ENCODE data around the gene GPR171. TPM values are rescaled to one million over a fixed set of nuclear protein-coding genes. Genes with fewer than 3 reads are reported as not detected.

The GPR171 gene
- total and polyA plus RNA-seq, 2 of the 13 experiments (the other 11 are each of a cell fraction or from before 2014, with no cell fraction given): not detected

DNA sequence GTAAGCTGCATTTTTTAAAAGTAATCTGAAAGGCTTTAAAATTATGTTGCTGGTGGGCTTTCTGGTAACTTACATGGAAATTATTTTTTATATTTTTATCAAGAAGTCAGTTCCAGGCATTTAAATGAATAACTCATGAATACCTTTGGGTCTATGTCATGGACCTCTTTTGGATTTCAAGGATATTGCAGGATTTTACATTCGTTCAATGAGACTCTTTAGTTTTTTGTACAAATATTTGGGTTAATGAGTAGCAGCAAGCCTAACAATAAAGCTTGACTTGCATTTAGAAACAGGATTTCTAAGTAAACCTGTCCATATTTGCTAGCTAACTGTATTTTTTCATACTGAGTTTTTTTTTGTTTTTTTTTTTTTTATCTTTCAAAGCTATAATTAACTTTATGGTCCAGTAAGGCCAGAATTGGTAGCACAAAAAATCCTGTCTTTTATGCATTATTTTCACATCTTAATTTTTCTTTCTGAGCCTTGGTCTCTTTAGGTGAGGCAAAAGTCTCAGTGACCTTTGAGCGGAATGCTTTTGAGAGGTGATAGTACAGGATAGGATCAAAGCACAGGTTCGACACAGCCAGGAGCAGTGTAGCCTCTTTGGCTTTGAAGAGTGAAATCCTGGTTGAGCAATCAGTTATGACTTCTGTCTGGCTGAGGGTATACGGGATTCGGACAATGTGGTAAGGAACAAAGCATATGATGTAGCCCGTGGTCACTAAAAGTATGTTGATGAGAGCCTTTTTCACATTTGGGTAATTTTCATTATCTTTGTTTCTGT, 4.8 kb downstream of the GPR171 start (continued):
- TF ChIP-seq, protein P1, sequence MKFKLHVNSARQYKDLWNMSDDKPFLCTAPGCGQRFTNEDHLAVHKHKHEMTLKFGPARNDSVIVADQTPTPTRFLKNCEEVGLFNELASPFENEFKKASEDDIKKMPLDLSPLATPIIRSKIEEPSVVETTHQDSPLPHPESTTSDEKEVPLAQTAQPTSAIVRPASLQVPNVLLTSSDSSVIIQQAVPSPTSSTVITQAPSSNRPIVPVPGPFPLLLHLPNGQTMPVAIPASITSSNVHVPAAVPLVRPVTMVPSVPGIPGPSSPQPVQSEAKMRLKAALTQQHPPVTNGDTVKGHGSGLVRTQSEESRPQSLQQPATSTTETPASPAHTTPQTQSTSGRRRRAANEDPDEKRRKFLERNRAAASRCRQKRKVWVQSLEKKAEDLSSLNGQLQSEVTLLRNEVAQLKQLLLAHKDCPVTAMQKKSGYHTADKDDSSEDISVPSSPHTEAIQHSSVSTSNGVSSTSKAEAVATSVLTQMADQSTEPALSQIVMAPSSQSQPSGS (CRISPR knock-in tag; IDR thresholded peaks at IDR 0.05): peak; percentile 84; the same call in 1 of the 2 replicates
- TF ChIP-seq SOX6 (IDR thresholded peaks at IDR 0.05): no peak
- TF ChIP-seq SOX6 (CRISPR knock-in tag; IDR thresholded peaks at IDR 0.05): peak; percentile 99
- no peak for TF ChIP-seq SALL2 (CRISPR knock-in tag; IDR thresholded peaks at IDR 0.05)
- TF ChIP-seq SAFB2 (CRISPR knock-in tag; IDR thresholded peaks at IDR 0.05; ENCODE audit: borderline replicate concordance, low read depth): no peak
- 0 out of 2 replicates have a peak, but pooled peaks have one; percentile 41 for TF ChIP-seq ZNF547 (CRISPR knock-in tag; IDR thresholded peaks at IDR 0.05)
- TF ChIP-seq NR3C1 (CRISPR knock-in tag; IDR thresholded peaks at IDR 0.05): no peak
- TF ChIP-seq ZNF570 (CRISPR knock-in tag; IDR thresholded peaks at IDR 0.05; ENCODE audit: borderline replicate concordance): no peak
- no peak; the same call in 1 of the 2 replicates for TF ChIP-seq FOSL1 (CRISPR knock-in tag; IDR thresholded peaks at IDR 0.05; ENCODE audit: borderline replicate concordance)
- no peak for TF ChIP-seq ZBTB38 (CRISPR knock-in tag; IDR thresholded peaks at IDR 0.05)
- TF ChIP-seq ZNF703 (CRISPR knock-in tag; IDR thresholded peaks at IDR 0.05; ENCODE audit: borderline replicate concordance): peak; percentile 69; the same call in 1 of the 2 replicates
- TF ChIP-seq ZFP36 (IDR thresholded peaks at IDR 0.05; ENCODE audit: borderline replicate concordance, low read depth, low read length, partially characterized antibody): no peak
- TF ChIP-seq ETV5 (CRISPR knock-in tag; IDR thresholded peaks at IDR 0.05; ENCODE audit: borderline replicate concordance): peak; percentile 73; the same call in 1 of the 2 replicates
- no peak for TF ChIP-seq RNF2 (conservative IDR thresholded peaks at IDR 0.05; ENCODE audit: low read depth)
- TF ChIP-seq ASH2L (IDR thresholded peaks at IDR 0.05; ENCODE audit: insufficient read length, low read depth, low read length): peak; percentile 100
- no peak for TF ChIP-seq ZNF674 (CRISPR knock-in tag; IDR thresholded peaks at IDR 0.05; ENCODE audit: low read depth)
- no peak for TF ChIP-seq HNRNPL (IDR thresholded peaks at IDR 0.05; ENCODE audit: low read depth, low read length)
- TF ChIP-seq, protein P2, sequence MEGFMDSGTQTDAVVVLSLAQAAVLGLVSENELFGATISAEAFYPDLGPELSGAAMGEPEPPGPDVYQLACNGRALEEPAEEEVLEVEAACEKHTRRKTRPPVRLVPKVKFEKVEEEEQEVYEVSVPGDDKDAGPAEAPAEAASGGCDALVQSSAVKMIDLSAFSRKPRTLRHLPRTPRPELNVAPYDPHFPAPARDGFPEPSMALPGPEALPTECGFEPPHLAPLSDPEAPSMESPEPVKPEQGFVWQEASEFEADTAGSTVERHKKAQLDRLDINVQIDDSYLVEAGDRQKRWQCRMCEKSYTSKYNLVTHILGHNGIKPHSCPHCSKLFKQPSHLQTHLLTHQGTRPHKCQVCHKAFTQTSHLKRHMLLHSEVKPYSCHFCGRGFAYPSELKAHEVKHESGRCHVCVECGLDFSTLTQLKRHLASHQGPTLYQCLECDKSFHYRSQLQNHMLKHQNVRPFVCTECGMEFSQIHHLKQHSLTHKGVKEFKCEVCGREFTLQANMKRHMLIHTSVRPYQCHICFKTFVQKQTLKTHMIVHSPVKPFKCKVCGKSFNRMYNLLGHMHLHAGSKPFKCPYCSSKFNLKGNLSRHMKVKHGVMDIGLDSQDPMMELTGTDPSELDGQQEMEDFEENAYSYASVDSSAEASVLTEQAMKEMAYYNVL (CRISPR knock-in tag; IDR thresholded peaks at IDR 0.05; ENCODE audit: borderline replicate concordance): peak; percentile 88
- TF ChIP-seq CENPT (CRISPR knock-in tag; IDR thresholded peaks at IDR 0.05; ENCODE audit: low read depth): no peak
- TF ChIP-seq TBL1XR1 (IDR thresholded peaks at IDR 0.05; ENCODE audit: borderline replicate concordance, low read length, partially characterized antibody): no peak
- no peak for TF ChIP-seq MXI1 (IDR thresholded peaks at IDR 0.05; ENCODE audit: borderline replicate concordance, low read depth, low read length)
- TF ChIP-seq ZNF782 (CRISPR knock-in tag; IDR thresholded peaks at IDR 0.05; ENCODE audit: borderline replicate concordance): no peak
- TF ChIP-seq ZNF235 (CRISPR knock-in tag; IDR thresholded peaks at IDR 0.05; ENCODE audit: borderline replicate concordance): no peak

Data from HepG2 (cell line).